H1 (cell line): ENCODE data around the gene ZNRF3. TPM values are rescaled to one million over a fixed set of nuclear protein-coding genes. Genes with fewer than 3 reads are reported as not detected.

Experiments used
- YY1 ChIP-seq: IDR thresholded peaks from 2 replicates; pipeline ENCODE4 v1.6.1; 2011; ENCODE audit warnings: low read depth, mild to moderate bottlenecking, low read length
- polyA plus RNA-seq, 7 experiments: library from polyadenylated mRNA; depleted of rRNA in 3 of 7; stranded (reverse) in 5 of 7; unstranded in 2 of 7; fragments of >200 nt in 5 of 7; fragments of 200-250 nt in 2 of 7; gene quantifications; 1 replicate in 5 of 7; 2 replicates in 1 of 7; 4 replicates in 1 of 7; pipeline versions ENCODE4 v1.2.1 to v1.2.3, GENCODE V29; 2011 to 2013; ENCODE audit warnings: missing spikeins in 2 of 7, mixed read lengths in 2 of 7
- total RNA-seq: library from RNA; stranded (reverse); fragmentation: NEBNext Ultra II Directional; extraction: Animal tissue kit (Norgen Biotek cat#: 25700); gene quantifications from 2 replicates; pipeline ENCODE4 v1.2.1, GENCODE V29; 2021
- TF ChIP-seq, protein P1 (sequence below): fragments of 300-600 bp; sonication (generic); IDR thresholded peaks from 2 replicates; pipeline ENCODE4 v1.7.1; 2012; ENCODE audit warnings: low read length, moderate library complexity, mild to moderate bottlenecking, inconsistent platforms; ENCODE audit not compliant: insufficient replicate concordance

ZNRF3 gene
- total and polyA plus RNA-seq, 2 of the 8 experiments (the other 6 are each of a cell fraction or from before 2014, with no cell fraction given), result 14.1 to 21.7 TPM

DNA sequence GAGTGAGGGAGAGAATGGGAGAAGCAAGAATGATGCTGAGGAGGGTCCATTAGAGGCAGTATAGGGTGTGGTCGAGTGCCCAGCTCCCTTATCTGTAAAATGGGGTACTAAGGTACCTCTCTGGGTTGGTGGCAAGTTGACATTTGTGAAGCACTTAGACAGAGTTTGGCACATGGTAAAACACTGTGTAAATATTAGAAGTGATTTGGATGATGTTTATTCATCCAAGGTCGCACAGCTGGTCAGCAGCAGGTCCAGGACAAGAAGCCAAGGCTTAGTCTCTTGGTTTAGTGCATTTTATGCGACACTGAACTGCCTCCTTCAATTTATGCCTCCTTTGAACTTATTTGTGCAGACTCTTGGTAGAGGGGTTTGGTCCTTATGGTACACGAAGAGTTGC, 208.9 kb downstream of the ZNRF3 start (continued):
- TF ChIP-seq, protein P1, sequence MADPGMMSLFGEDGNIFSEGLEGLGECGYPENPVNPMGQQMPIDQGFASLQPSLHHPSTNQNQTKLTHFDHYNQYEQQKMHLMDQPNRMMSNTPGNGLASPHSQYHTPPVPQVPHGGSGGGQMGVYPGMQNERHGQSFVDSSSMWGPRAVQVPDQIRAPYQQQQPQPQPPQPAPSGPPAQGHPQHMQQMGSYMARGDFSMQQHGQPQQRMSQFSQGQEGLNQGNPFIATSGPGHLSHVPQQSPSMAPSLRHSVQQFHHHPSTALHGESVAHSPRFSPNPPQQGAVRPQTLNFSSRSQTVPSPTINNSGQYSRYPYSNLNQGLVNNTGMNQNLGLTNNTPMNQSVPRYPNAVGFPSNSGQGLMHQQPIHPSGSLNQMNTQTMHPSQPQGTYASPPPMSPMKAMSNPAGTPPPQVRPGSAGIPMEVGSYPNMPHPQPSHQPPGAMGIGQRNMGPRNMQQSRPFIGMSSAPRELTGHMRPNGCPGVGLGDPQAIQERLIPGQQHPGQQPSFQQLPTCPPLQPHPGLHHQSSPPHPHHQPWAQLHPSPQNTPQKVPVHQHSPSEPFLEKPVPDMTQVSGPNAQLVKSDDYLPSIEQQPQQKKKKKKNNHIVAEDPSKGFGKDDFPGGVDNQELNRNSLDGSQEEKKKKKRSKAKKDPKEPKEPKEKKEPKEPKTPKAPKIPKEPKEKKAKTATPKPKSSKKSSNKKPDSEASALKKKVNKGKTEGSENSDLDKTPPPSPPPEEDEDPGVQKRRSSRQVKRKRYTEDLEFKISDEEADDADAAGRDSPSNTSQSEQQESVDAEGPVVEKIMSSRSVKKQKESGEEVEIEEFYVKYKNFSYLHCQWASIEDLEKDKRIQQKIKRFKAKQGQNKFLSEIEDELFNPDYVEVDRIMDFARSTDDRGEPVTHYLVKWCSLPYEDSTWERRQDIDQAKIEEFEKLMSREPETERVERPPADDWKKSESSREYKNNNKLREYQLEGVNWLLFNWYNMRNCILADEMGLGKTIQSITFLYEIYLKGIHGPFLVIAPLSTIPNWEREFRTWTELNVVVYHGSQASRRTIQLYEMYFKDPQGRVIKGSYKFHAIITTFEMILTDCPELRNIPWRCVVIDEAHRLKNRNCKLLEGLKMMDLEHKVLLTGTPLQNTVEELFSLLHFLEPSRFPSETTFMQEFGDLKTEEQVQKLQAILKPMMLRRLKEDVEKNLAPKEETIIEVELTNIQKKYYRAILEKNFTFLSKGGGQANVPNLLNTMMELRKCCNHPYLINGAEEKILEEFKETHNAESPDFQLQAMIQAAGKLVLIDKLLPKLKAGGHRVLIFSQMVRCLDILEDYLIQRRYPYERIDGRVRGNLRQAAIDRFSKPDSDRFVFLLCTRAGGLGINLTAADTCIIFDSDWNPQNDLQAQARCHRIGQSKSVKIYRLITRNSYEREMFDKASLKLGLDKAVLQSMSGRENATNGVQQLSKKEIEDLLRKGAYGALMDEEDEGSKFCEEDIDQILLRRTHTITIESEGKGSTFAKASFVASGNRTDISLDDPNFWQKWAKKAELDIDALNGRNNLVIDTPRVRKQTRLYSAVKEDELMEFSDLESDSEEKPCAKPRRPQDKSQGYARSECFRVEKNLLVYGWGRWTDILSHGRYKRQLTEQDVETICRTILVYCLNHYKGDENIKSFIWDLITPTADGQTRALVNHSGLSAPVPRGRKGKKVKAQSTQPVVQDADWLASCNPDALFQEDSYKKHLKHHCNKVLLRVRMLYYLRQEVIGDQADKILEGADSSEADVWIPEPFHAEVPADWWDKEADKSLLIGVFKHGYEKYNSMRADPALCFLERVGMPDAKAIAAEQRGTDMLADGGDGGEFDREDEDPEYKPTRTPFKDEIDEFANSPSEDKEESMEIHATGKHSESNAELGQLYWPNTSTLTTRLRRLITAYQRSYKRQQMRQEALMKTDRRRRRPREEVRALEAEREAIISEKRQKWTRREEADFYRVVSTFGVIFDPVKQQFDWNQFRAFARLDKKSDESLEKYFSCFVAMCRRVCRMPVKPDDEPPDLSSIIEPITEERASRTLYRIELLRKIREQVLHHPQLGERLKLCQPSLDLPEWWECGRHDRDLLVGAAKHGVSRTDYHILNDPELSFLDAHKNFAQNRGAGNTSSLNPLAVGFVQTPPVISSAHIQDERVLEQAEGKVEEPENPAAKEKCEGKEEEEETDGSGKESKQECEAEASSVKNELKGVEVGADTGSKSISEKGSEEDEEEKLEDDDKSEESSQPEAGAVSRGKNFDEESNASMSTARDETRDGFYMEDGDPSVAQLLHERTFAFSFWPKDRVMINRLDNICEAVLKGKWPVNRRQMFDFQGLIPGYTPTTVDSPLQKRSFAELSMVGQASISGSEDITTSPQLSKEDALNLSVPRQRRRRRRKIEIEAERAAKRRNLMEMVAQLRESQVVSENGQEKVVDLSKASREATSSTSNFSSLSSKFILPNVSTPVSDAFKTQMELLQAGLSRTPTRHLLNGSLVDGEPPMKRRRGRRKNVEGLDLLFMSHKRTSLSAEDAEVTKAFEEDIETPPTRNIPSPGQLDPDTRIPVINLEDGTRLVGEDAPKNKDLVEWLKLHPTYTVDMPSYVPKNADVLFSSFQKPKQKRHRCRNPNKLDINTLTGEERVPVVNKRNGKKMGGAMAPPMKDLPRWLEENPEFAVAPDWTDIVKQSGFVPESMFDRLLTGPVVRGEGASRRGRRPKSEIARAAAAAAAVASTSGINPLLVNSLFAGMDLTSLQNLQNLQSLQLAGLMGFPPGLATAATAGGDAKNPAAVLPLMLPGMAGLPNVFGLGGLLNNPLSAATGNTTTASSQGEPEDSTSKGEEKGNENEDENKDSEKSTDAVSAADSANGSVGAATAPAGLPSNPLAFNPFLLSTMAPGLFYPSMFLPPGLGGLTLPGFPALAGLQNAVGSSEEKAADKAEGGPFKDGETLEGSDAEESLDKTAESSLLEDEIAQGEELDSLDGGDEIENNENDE, result no peak
- no peak for TF ChIP-seq YY1
